Peyer's patch (tissue), 4 donors: ENCODE measurements around the gene ZEB1.

Experiments used
- POLR2A ChIP-seq, 2 donors: fragments of 450-650 bp; IDR thresholded peaks; one replicate each; pipeline ENCODE4 v1.5.1; 2017; ENCODE audit warnings: antibody characterized with exemption in 2 of 2, mild to moderate bottlenecking in 2 of 2, moderate library complexity in 2 of 2
- TF ChIP-seq, protein P1 (sequence below), 6 experiments: fragments of 450-650 bp in 4 of 6; fragments of 200-600 bp in 2 of 6; sonication (generic) in 1 of 6; IDR thresholded peaks; one replicate each; pipeline ENCODE4 v1.5.1; 2017 to 2019; ENCODE audit warnings: antibody characterized with exemption in 6 of 6, mild to moderate bottlenecking in 3 of 6, moderate library complexity in 1 of 6

DNA sequence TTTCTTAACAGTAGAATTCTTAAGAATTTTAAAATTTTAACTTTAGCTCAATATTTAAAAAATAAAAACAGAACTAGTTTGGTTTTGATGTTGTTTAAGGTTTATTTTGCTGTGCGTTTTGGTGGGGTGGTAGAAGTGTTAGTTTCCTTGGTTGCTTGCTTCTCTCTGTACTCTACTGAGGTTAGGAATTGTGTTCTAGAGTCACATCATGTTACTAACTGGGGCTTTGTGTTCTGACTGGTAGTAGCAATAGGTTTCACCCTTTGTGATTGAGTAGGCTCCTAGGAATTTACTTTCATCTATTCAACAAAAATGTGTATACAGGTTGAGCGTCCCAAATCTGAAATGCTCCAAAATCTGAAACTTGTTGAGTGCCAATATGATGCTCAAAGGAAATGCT lies 99.5 kb downstream of the ZEB1 start:
- TF ChIP-seq, protein P1, sequence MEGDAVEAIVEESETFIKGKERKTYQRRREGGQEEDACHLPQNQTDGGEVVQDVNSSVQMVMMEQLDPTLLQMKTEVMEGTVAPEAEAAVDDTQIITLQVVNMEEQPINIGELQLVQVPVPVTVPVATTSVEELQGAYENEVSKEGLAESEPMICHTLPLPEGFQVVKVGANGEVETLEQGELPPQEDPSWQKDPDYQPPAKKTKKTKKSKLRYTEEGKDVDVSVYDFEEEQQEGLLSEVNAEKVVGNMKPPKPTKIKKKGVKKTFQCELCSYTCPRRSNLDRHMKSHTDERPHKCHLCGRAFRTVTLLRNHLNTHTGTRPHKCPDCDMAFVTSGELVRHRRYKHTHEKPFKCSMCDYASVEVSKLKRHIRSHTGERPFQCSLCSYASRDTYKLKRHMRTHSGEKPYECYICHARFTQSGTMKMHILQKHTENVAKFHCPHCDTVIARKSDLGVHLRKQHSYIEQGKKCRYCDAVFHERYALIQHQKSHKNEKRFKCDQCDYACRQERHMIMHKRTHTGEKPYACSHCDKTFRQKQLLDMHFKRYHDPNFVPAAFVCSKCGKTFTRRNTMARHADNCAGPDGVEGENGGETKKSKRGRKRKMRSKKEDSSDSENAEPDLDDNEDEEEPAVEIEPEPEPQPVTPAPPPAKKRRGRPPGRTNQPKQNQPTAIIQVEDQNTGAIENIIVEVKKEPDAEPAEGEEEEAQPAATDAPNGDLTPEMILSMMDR (IDR thresholded peaks at IDR 0.05): no peak
- TF ChIP-seq POLR2A (IDR thresholded peaks at IDR 0.05): no peak
